ENCODE measurements around the gene CHODL. TPM values are rescaled to one million over a fixed set of nuclear protein-coding genes. Genes with fewer than 3 reads are reported as not detected.

CHODL gene
- polyA plus RNA-seq, 2 donors, result 0.22 to 0.29 TPM

DNA sequence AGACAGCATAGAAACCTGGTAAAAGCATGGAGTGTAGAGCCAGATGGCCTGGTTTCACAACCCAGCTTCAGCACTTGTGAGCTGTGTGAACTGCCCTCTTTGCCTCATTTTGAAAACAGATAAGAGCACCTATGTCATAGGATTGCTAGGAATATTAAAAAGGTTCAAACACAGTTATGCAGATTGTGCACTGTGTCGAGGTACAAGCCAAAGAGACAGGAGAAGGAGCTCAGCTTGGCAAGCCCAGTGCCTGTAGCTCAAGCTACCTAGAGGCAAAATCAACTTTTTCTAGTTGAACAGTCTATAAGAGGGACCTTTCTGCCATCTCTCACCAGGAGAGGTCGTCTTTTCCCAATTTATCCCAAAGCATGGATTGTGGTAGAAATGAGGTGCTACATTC lies 5.0 kb downstream of the CHODL start:
- peaks cover 0 to 6% of the 10 kb centered on the region in 2 donors for H3K9me3 ChIP-seq (ENCODE audit: control insufficient read depth in 2 of 2, insufficient read depth in 1 of 2, low read depth in 1 of 2, low read length in 1 of 2)
- H3K27ac ChIP-seq (ENCODE audit: low read depth in 2 of 2, low read length in 1 of 2), result no peak overlapping the region
- WGBS, 2 donors, result 51 to 66% methylated on average over 2 of the region's 2 CpGs
- H3K4me3 ChIP-seq (ENCODE audit: low read depth in 1 of 2, low read length in 2 of 2), result no peak overlapping the region
- H3K27me3 ChIP-seq (ENCODE audit: control insufficient read depth in 1 of 2, insufficient read depth in 2 of 2, low read length in 2 of 2), result no peaks in the 10 kb centered on the region
- no peaks in the 10 kb centered on the region for H3K36me3 ChIP-seq (ENCODE audit: control insufficient read depth in 2 of 2, insufficient read depth in 2 of 2, low read length in 1 of 2)
- peaks cover 4 to 10% of the 10 kb centered on the region in 2 donors for H3K4me1 ChIP-seq (ENCODE audit: control insufficient read depth in 2 of 2, insufficient read depth in 2 of 2, low read length in 1 of 2)

DNA sequence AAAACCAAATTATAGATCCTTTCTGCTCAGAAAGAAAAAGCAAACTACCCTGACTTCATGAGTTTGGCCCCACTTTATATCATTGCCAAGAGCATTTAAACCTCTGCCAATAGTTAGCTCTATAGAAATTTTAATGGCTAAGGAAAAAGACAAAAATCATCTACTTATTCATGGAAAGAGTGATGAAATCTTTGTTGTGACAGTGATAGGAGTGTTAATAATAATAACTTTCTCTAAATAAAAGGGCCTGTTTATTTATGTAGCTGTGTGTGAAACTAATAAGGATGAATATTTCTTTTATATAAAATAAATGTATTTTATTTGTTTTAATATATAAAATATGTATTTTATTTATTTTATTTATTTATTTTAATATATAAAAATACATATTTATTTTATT lies 6.4 kb downstream of the CHODL start:
- H3K4me3 ChIP-seq (ENCODE audit: low read depth in 1 of 2, low read length in 2 of 2), result no peak overlapping the region
- no peaks in the 10 kb centered on the region for H3K36me3 ChIP-seq (ENCODE audit: control insufficient read depth in 2 of 2, insufficient read depth in 2 of 2, low read length in 1 of 2)
- H3K4me1 ChIP-seq (ENCODE audit: control insufficient read depth in 2 of 2, insufficient read depth in 2 of 2, low read length in 1 of 2), result no peaks in the 10 kb centered on the region
- no peaks in the 10 kb centered on the region for H3K9me3 ChIP-seq (ENCODE audit: control insufficient read depth in 2 of 2, insufficient read depth in 1 of 2, low read depth in 1 of 2, low read length in 1 of 2)
- H3K27me3 ChIP-seq (ENCODE audit: control insufficient read depth in 1 of 2, insufficient read depth in 2 of 2, low read length in 2 of 2), result no peaks in the 10 kb centered on the region
- H3K27ac ChIP-seq (ENCODE audit: low read depth in 2 of 2, low read length in 1 of 2), result no peak overlapping the region

DNA sequence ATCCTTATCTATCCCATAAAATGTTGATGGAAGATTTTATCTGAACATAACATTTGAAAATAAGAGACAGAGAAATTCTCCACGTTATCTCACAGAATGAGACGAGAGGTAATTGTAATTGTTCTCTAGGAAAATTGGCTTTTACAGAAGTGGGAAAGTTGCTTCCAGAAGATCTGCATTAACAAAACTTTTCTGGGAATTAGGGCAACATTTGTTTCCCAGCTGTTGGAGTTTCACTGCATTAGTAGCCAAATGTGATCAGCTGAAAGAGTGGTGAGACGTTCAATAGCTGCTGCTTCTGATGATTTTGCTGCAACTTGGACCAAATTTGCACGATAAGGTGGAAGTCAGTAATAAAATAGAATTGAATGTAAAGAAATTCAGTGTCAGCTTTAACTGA lies 7.6 kb downstream of the CHODL start:
- no peaks in the 10 kb centered on the region for H3K27me3 ChIP-seq (ENCODE audit: control insufficient read depth in 1 of 2, insufficient read depth in 2 of 2, low read length in 2 of 2)
- no peaks in the 10 kb centered on the region for H3K4me1 ChIP-seq (ENCODE audit: control insufficient read depth in 2 of 2, insufficient read depth in 2 of 2, low read length in 1 of 2)
- no peaks in the 10 kb centered on the region for H3K36me3 ChIP-seq (ENCODE audit: control insufficient read depth in 2 of 2, insufficient read depth in 2 of 2, low read length in 1 of 2)
- no peaks in the 10 kb centered on the region for H3K9me3 ChIP-seq (ENCODE audit: control insufficient read depth in 2 of 2, insufficient read depth in 1 of 2, low read depth in 1 of 2, low read length in 1 of 2)
- H3K27ac ChIP-seq (ENCODE audit: low read depth in 2 of 2, low read length in 1 of 2), result no peak overlapping the region
- no peak overlapping the region for H3K4me3 ChIP-seq (ENCODE audit: low read depth in 1 of 2, low read length in 2 of 2)
- WGBS, 2 donors, result 58 to 68% methylated on average over 4 of the region's 4 CpGs

DNA sequence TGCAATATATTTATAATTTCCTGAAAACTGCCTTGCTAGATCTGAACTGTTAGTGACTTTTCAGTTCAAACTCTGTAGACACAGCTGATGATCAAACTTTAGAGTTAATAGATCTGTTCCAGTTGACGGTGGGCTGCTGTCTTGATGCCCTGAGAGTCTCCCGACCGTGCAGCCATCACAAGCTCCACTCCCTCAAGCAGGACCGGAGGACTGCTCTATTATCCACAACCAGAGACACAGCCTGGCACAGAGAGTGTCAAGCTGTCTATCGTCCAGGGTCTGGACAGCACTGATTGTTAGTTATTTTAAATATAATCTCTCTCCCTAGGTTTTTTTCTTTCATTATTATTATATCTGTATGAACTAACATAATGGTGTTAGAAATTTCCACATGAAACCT lies 8.0 kb downstream of the CHODL start:
- no peaks in the 10 kb centered on the region for H3K4me1 ChIP-seq (ENCODE audit: control insufficient read depth in 2 of 2, insufficient read depth in 2 of 2, low read length in 1 of 2)
- no peak overlapping the region for H3K27ac ChIP-seq (ENCODE audit: low read depth in 2 of 2, low read length in 1 of 2)
- H3K9me3 ChIP-seq (ENCODE audit: control insufficient read depth in 2 of 2, insufficient read depth in 1 of 2, low read depth in 1 of 2, low read length in 1 of 2), result no peaks in the 10 kb centered on the region
- no peaks in the 10 kb centered on the region for H3K36me3 ChIP-seq (ENCODE audit: control insufficient read depth in 2 of 2, insufficient read depth in 2 of 2, low read length in 1 of 2)
- WGBS, 2 donors, result 58 to 65% methylated on average over 5 of the region's 5 CpGs
- no peak overlapping the region for H3K4me3 ChIP-seq (ENCODE audit: low read depth in 1 of 2, low read length in 2 of 2)
- H3K27me3 ChIP-seq (ENCODE audit: control insufficient read depth in 1 of 2, insufficient read depth in 2 of 2, low read length in 2 of 2), result no peaks in the 10 kb centered on the region

DNA sequence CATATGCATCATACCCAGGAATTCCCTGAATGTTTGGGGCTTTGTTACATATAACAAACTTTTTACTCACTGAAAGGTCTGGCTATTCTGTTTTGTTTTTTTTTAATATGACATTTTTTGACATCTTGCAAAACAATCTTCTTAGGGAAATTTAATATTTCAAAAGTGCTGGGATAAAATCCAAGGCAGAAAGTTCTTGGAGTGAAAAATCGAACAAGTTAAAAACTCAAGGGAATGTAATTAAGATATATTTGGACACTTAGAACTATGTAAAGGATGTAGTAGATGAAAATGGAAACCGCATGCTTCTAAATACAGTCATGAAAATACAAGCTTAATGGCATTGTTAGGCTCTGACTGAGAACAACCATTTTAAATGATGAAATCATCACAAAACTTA lies 8.6 kb downstream of the CHODL start:
- no peaks in the 10 kb centered on the region for H3K4me1 ChIP-seq (ENCODE audit: control insufficient read depth in 2 of 2, insufficient read depth in 2 of 2, low read length in 1 of 2)
- 64 to 65% methylated on average over 2 of the region's 2 CpGs for WGBS, 2 donors
- H3K27ac ChIP-seq (ENCODE audit: low read depth in 2 of 2, low read length in 1 of 2), result no peak overlapping the region
- H3K9me3 ChIP-seq (ENCODE audit: control insufficient read depth in 2 of 2, insufficient read depth in 1 of 2, low read depth in 1 of 2, low read length in 1 of 2), result no peaks in the 10 kb centered on the region
- H3K27me3 ChIP-seq (ENCODE audit: control insufficient read depth in 1 of 2, insufficient read depth in 2 of 2, low read length in 2 of 2), result no peaks in the 10 kb centered on the region
- H3K36me3 ChIP-seq (ENCODE audit: control insufficient read depth in 2 of 2, insufficient read depth in 2 of 2, low read length in 1 of 2), result no peaks in the 10 kb centered on the region
- no peak overlapping the region for H3K4me3 ChIP-seq (ENCODE audit: low read depth in 1 of 2, low read length in 2 of 2)

DNA sequence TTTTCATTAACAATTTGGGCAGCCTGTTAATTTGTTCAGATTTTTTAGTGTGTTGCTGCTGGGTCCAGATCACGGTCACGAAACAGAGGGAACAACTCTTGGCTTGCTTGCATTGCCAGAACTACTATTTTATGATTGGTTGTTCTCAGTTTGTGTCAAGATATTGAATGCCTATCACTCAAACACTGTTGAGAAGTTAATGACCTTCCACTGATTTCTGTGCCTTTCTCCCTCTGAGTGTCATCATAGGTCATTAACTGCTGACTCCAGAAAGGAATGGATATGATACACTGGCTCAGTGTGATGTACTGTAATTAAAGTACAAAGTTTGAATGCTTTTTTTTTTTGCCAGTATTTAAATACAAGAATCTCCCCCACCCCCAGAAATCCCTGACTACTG lies 9.2 kb downstream of the CHODL start:
- Histone ChIP-seq H3K36me3 (ENCODE audit: control insufficient read depth in 2 of 2, insufficient read depth in 2 of 2, low read length in 1 of 2) (no peaks in the 10 kb centered on the region), H3K4me1 (ENCODE audit: control insufficient read depth in 2 of 2, insufficient read depth in 2 of 2, low read length in 1 of 2) (no peaks in the 10 kb centered on the region), H3K27ac (ENCODE audit: low read depth in 2 of 2, low read length in 1 of 2) (no peak overlapping the region), H3K4me3 (ENCODE audit: low read depth in 1 of 2, low read length in 2 of 2) (no peak overlapping the region), H3K9me3 (ENCODE audit: control insufficient read depth in 2 of 2, insufficient read depth in 1 of 2, low read depth in 1 of 2, low read length in 1 of 2) (no peaks in the 10 kb centered on the region), H3K27me3 (ENCODE audit: control insufficient read depth in 1 of 2, insufficient read depth in 2 of 2, low read length in 2 of 2) (no peaks in the 10 kb centered on the region)
- WGBS, 2 donors, result 79 to 83% methylated on average over 2 of the region's 2 CpGs

DNA sequence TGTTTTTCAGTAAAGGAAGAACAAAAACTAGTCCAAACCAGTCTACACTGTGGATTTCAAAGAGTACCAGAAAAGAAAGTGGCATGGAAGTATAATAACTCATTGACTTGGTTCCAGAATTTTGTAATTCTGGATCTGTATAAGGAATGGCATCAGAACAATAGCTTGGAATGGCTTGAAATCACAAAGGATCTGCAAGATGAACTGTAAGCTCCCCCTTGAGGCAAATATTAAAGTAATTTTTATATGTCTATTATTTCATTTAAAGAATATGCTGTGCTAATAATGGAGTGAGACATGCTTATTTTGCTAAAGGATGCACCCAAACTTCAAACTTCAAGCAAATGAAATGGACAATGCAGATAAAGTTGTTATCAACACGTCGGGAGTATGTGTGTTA lies 21.3 kb downstream of the CHODL start:
- Histone ChIP-seq H3K4me1 (ENCODE audit: control insufficient read depth in 2 of 2, insufficient read depth in 2 of 2, low read length in 1 of 2) (no peaks in the 10 kb centered on the region), H3K27me3 (ENCODE audit: control insufficient read depth in 1 of 2, insufficient read depth in 2 of 2, low read length in 2 of 2) (no peaks in the 10 kb centered on the region), H3K9me3 (ENCODE audit: control insufficient read depth in 2 of 2, insufficient read depth in 1 of 2, low read depth in 1 of 2, low read length in 1 of 2) (no peaks in the 10 kb centered on the region), H3K27ac (ENCODE audit: low read depth in 2 of 2, low read length in 1 of 2) (no peak overlapping the region), H3K36me3 (ENCODE audit: control insufficient read depth in 2 of 2, insufficient read depth in 2 of 2, low read length in 1 of 2) (no peaks in the 10 kb centered on the region), H3K4me3 (ENCODE audit: low read depth in 1 of 2, low read length in 2 of 2) (no peak overlapping the region)
- 77 to 85% methylated on average over 2 of the region's 2 CpGs for WGBS, 2 donors

DNA sequence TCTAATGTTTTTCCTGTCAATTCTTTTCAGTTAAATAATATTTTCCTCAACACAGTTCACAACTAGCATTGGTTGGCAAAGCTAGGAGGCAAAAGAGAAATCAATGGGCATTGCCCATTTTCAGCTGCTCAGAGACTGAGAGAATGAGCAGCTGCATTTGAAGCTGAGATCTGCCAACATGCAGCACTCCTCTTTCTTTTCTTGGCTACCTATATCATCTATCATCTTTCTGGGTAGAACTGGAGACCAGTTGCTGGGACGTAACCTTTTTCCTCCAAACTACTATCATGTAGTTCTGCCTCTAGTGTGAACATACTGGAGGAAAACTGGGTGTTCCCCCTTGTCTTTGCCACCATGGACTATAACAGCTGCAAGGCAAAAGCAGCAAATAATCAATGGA lies 22.9 kb downstream of the CHODL start:
- H3K4me1 ChIP-seq (ENCODE audit: control insufficient read depth in 2 of 2, insufficient read depth in 2 of 2, low read length in 1 of 2), result no peaks in the 10 kb centered on the region
- H3K36me3 ChIP-seq (ENCODE audit: control insufficient read depth in 2 of 2, insufficient read depth in 2 of 2, low read length in 1 of 2), result no peaks in the 10 kb centered on the region
- H3K27ac ChIP-seq (ENCODE audit: low read depth in 2 of 2, low read length in 1 of 2), result no peak overlapping the region
- WGBS, 2 donors, result 78 to 85% methylated on average over 1 of the region's 1 CpG
- H3K27me3 ChIP-seq (ENCODE audit: control insufficient read depth in 1 of 2, insufficient read depth in 2 of 2, low read length in 2 of 2), result no peaks in the 10 kb centered on the region
- no peak overlapping the region for H3K4me3 ChIP-seq (ENCODE audit: low read depth in 1 of 2, low read length in 2 of 2)
- H3K9me3 ChIP-seq (ENCODE audit: control insufficient read depth in 2 of 2, insufficient read depth in 1 of 2, low read depth in 1 of 2, low read length in 1 of 2), result no peaks in the 10 kb centered on the region

DNA sequence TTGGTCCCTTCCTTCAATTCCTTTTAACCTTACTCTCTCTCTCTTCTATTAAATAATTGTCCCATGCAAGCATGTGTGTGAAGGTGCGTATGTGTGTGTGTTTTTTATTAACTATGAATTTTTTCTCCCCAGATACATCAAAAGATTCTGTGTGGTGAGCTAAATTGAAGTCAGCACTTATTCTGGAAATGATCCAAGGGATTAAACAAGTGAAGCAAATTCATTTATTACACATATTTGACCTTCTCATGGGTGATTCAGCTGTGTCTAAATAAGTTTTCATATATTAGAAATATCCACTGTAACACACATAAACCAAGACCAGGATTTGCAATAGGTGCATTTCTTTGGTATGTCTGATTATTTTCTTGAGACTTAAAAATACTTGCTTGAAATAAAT lies 24.3 kb downstream of the CHODL start:
- Histone ChIP-seq H3K36me3 (ENCODE audit: control insufficient read depth in 2 of 2, insufficient read depth in 2 of 2, low read length in 1 of 2) (no peaks in the 10 kb centered on the region), H3K27ac (ENCODE audit: low read depth in 2 of 2, low read length in 1 of 2) (no peak overlapping the region), H3K9me3 (ENCODE audit: control insufficient read depth in 2 of 2, insufficient read depth in 1 of 2, low read depth in 1 of 2, low read length in 1 of 2) (no peaks in the 10 kb centered on the region), H3K4me1 (ENCODE audit: control insufficient read depth in 2 of 2, insufficient read depth in 2 of 2, low read length in 1 of 2) (no peaks in the 10 kb centered on the region), H3K4me3 (ENCODE audit: low read depth in 1 of 2, low read length in 2 of 2) (no peak overlapping the region), H3K27me3 (ENCODE audit: control insufficient read depth in 1 of 2, insufficient read depth in 2 of 2, low read length in 2 of 2) (no peaks in the 10 kb centered on the region)
- 83 to 92% methylated on average over 1 of the region's 1 CpG for WGBS, 2 donors

DNA sequence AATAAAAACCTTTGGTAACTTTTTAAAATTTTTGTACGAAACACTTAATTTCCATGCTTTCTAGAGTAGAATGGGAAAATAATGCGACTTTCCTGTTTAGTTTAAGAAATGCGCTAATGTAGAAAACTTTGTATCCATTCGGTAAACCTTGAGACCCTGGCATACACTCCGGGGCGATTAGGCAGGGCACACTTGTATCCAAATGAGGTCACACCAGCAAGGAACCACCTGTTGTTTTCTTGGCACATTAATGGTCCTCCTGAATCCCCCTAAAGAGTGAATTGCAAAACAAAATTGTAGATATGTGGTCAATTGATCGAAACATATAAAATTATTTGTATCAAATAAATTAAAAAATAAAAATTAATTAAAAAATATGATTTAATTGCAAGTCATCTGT lies 25.2 kb downstream of the CHODL start:
- WGBS, 2 donors, result 88 to 89% methylated on average over 7 of the region's 7 CpGs
- Histone ChIP-seq H3K4me1 (ENCODE audit: control insufficient read depth in 2 of 2, insufficient read depth in 2 of 2, low read length in 1 of 2) (no peaks in the 10 kb centered on the region), H3K4me3 (ENCODE audit: low read depth in 1 of 2, low read length in 2 of 2) (no peak overlapping the region), H3K36me3 (ENCODE audit: control insufficient read depth in 2 of 2, insufficient read depth in 2 of 2, low read length in 1 of 2) (no peaks in the 10 kb centered on the region), H3K27me3 (ENCODE audit: control insufficient read depth in 1 of 2, insufficient read depth in 2 of 2, low read length in 2 of 2) (no peaks in the 10 kb centered on the region), H3K9me3 (ENCODE audit: control insufficient read depth in 2 of 2, insufficient read depth in 1 of 2, low read depth in 1 of 2, low read length in 1 of 2) (no peaks in the 10 kb centered on the region), H3K27ac (ENCODE audit: low read depth in 2 of 2, low read length in 1 of 2) (no peak overlapping the region)

Data from esophagus (tissue), 2 donors.